ENCODE measurements around the gene MPHOSPH9. TPM values are rescaled to one million over a fixed set of nuclear protein-coding genes. Genes with fewer than 3 reads are reported as not detected.

The MPHOSPH9 gene
- total RNA-seq, 1 experiment from 2014 or later, result 43.1 TPM

- H3K36me3 ChIP-seq (ENCODE audit: control insufficient read depth, insufficient read depth, low read length), result no peaks in the 10 kb centered on the region; the same call in 1 of the 2 replicates
- BruUV-seq (replicated peaks), result TSS peak; percentile 51
- 0 out of 2 replicates have a peak, but pooled peaks cover 5% of the 10 kb centered on the region for H3K4me1 ChIP-seq
- DNase-seq, result peak in 1 of 2 experiments; percentile 17
- H3K4me3 Mint-ChIP-seq (ENCODE audit: unreplicated experiment), result peak overlapping the region; percentile 77
- CTCF ChIA-PET, result interaction anchor here (1.0 kb wide), 1 partner anchor 113 kb away, joined by 4 read pairs; the partner anchor contains the start of gene KMT5A
- intact Hi-C loops (cut with micrococcal nuclease; ENCODE audit: unreplicated experiment), result loop anchor here (2.0 kb wide), 1 partner anchor 94 kb away; the partner anchor contains the start of gene SBNO1
- no peaks in the 10 kb centered on the region for H3K27me3 Mint-ChIP-seq (ENCODE audit: insufficient read depth, unreplicated experiment)
- TF ChIP-seq CTCF (IDR thresholded peaks at IDR 0.05; ENCODE audit: insufficient read depth in 1 of 2, low read depth in 1 of 2, low read length in 1 of 2, severe bottlenecking in 1 of 2, unreplicated experiment in 1 of 2), result no peak
- no peaks in the 10 kb centered on the region for H3K27me3 ChIP-seq (replicated peaks; ENCODE audit: control insufficient read depth, insufficient read depth, low read length)
- POLR2A ChIA-PET, result interaction anchor here (0.6 to 1.0 kb wide), 2 partner anchors 38 to 88 kb away, joined by 3 to 4 read pairs; partner anchors contain the start of gene MPHOSPH9
- peak overlapping the region; percentile 63 for H3K4me3 ChIP-seq (ENCODE audit: low read depth, low read length)
- peaks cover 25% of the 10 kb centered on the region for H3K36me3 Mint-ChIP-seq (ENCODE audit: insufficient read depth, unreplicated experiment)
- peak overlapping the region; percentile 50 for H3K27ac Mint-ChIP-seq (ENCODE audit: unreplicated experiment)
- no peaks in the 10 kb centered on the region for H3K4me1 Mint-ChIP-seq (ENCODE audit: low read depth, unreplicated experiment)
- no peaks in the 10 kb centered on the region for H3K9me3 ChIP-seq
- H3K9me3 Mint-ChIP-seq (ENCODE audit: unreplicated experiment), result no peaks in the 10 kb centered on the region
Measured at GRCh38 chr12:123270214-123271000, 37.5 kb upstream of the MPHOSPH9 start.

GRCh38 chr12:123269896-123270213 lies 36.9 kb upstream of the MPHOSPH9 start:
- Histone ChIP-seq H3K4me1 (0 out of 2 replicates have a peak, but pooled peaks cover 5% of the 10 kb centered on the region), H3K36me3 (ENCODE audit: control insufficient read depth, insufficient read depth, low read length) (peaks cover under 1% of the 10 kb centered on the region; the same call in 1 of the 2 replicates), H3K4me3 (ENCODE audit: low read depth, low read length) (peak overlapping the region; percentile 63), H3K27me3 (replicated peaks; ENCODE audit: control insufficient read depth, insufficient read depth, low read length) (no peaks in the 10 kb centered on the region), H3K9me3 (no peaks in the 10 kb centered on the region)
- DNase-seq, result no peak
- Mint-ChIP-seq H3K9me3 (ENCODE audit: unreplicated experiment) (no peaks in the 10 kb centered on the region), H3K27me3 (ENCODE audit: insufficient read depth, unreplicated experiment) (no peaks in the 10 kb centered on the region), H3K27ac (ENCODE audit: unreplicated experiment) (peak overlapping the region; percentile 50), H3K4me1 (ENCODE audit: low read depth, unreplicated experiment) (no peaks in the 10 kb centered on the region), H3K36me3 (ENCODE audit: insufficient read depth, unreplicated experiment) (peaks cover 27% of the 10 kb centered on the region), H3K4me3 (ENCODE audit: unreplicated experiment) (peak overlapping the region; percentile 77)
- ChIA-PET CTCF (interaction anchor here (1.0 kb wide), 1 partner anchor 114 kb away, joined by 4 read pairs; the partner anchor contains the start of gene KMT5A), POLR2A (interaction anchor here (0.6 to 1.0 kb wide), 2 partner anchors 37 to 89 kb away, joined by 3 to 4 read pairs; partner anchors contain the start of gene MPHOSPH9)
- no TSS peak for BruUV-seq (replicated peaks)
- TF ChIP-seq CTCF (IDR thresholded peaks at IDR 0.05; ENCODE audit: insufficient read depth in 1 of 2, low read depth in 1 of 2, low read length in 1 of 2, severe bottlenecking in 1 of 2, unreplicated experiment in 1 of 2), result no peak
- intact Hi-C loops (cut with micrococcal nuclease; ENCODE audit: unreplicated experiment), result loop anchor here (2.0 kb wide), 1 partner anchor 95 kb away; the partner anchor contains the start of gene SBNO1

- Histone ChIP-seq H3K4me1 (0 out of 2 replicates have a peak, but pooled peaks cover 5% of the 10 kb centered on the region), H3K36me3 (ENCODE audit: control insufficient read depth, insufficient read depth, low read length) (peaks cover 1% of the 10 kb centered on the region; the same call in 1 of the 2 replicates), H3K4me3 (ENCODE audit: low read depth, low read length) (no peak overlapping the region; the same call in 1 of the 2 replicates), H3K9me3 (no peaks in the 10 kb centered on the region), H3K27me3 (replicated peaks; ENCODE audit: control insufficient read depth, insufficient read depth, low read length) (no peaks in the 10 kb centered on the region)
- H3K9me3 Mint-ChIP-seq (ENCODE audit: unreplicated experiment), result no peaks in the 10 kb centered on the region
- no TSS peak for BruUV-seq (replicated peaks)
- CTCF ChIA-PET, result no interaction called here
- DNase-seq, result no peak
- POLR2A ChIA-PET, result interaction anchor here (0.6 to 1.0 kb wide), 2 partner anchors 37 to 89 kb away, joined by 3 to 4 read pairs; partner anchors contain the start of gene MPHOSPH9
- H3K4me3 Mint-ChIP-seq (ENCODE audit: unreplicated experiment), result peak overlapping the region; percentile 77
- intact Hi-C loops (cut with micrococcal nuclease; ENCODE audit: unreplicated experiment), result no loop called here
- H3K27ac Mint-ChIP-seq (ENCODE audit: unreplicated experiment), result no peak overlapping the region
- no peaks in the 10 kb centered on the region for H3K4me1 Mint-ChIP-seq (ENCODE audit: low read depth, unreplicated experiment)
- H3K36me3 Mint-ChIP-seq (ENCODE audit: insufficient read depth, unreplicated experiment), result peaks cover 31% of the 10 kb centered on the region
- no peak for TF ChIP-seq CTCF (IDR thresholded peaks at IDR 0.05; ENCODE audit: insufficient read depth in 1 of 2, low read depth in 1 of 2, low read length in 1 of 2, severe bottlenecking in 1 of 2, unreplicated experiment in 1 of 2)
- H3K27me3 Mint-ChIP-seq (ENCODE audit: insufficient read depth, unreplicated experiment), result no peaks in the 10 kb centered on the region
Measured at GRCh38 chr12:123269395-123269892, 36.5 kb upstream of the MPHOSPH9 start.
